GM12875 (cell line): ENCODE data around the gene NGF.

Source experiments
- H3K4me3 ChIP-seq: one replicate; pipeline ENCODE4 v1.5.1; 2011; ENCODE audit warnings: low read depth, low read length, control low read depth
- TF ChIP-seq, protein P1 (sequence below): IDR thresholded peaks from 2 replicates; pipeline ENCODE4 v1.5.1; 2011; ENCODE audit warnings: low read depth, mild to moderate bottlenecking, control low read depth, inconsistent platforms, low read length, moderate library complexity, borderline replicate concordance; ENCODE audit not compliant: insufficient read depth

Gene NGF

GRCh38 chr1:115283249-115283648, 54.8 kb downstream of the NGF start:
- no peak overlapping the region for H3K4me3 ChIP-seq
- TF ChIP-seq, protein P1, sequence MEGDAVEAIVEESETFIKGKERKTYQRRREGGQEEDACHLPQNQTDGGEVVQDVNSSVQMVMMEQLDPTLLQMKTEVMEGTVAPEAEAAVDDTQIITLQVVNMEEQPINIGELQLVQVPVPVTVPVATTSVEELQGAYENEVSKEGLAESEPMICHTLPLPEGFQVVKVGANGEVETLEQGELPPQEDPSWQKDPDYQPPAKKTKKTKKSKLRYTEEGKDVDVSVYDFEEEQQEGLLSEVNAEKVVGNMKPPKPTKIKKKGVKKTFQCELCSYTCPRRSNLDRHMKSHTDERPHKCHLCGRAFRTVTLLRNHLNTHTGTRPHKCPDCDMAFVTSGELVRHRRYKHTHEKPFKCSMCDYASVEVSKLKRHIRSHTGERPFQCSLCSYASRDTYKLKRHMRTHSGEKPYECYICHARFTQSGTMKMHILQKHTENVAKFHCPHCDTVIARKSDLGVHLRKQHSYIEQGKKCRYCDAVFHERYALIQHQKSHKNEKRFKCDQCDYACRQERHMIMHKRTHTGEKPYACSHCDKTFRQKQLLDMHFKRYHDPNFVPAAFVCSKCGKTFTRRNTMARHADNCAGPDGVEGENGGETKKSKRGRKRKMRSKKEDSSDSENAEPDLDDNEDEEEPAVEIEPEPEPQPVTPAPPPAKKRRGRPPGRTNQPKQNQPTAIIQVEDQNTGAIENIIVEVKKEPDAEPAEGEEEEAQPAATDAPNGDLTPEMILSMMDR: no peak

GRCh38 chr1:115282807-115283208, 55.2 kb downstream of the NGF start:
- TF ChIP-seq, protein P1: no peak
- no peak overlapping the region for H3K4me3 ChIP-seq

DNA sequence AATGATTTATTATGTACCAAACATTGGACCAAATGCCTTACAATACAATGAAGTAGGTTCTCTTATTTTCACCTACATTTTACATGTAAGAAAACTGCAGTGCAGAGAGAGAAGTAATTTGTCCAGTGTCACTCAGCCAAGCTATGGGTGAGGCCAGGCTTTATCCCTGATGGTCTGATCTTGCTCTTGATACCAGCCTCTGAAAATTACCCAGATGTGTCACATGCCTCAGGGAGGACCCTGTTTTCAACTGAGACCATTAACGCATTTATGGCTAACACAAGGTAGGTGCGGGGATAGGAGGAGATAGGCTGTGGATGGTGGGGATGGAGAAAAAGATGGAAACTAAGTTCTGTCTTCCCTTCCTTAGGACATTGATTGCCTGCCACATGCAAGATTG, 56.9 kb downstream of the NGF start:
- no peak overlapping the region for H3K4me3 ChIP-seq
- TF ChIP-seq, protein P1: no peak

DNA sequence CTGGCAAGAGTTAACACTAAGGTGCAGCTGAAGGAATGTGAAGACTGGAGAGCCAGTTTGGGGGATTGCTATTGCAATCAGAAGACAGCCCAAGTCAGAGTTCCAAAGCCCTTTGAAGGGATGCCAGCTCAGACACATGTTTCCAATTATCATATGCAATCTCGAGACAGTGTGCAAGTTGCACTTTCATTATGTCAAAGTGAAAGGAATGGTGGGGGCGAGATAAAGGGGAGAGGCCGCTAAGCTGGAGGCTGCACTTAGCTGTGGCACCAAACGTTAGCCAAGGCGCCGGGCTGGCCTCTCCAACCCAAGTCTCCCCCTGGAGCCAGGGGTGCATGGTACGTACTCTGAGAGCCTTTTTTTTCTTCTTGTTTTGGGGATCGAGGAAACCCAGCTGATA, 58.0 kb downstream of the NGF start:
- TF ChIP-seq, protein P1: no peak
- H3K4me3 ChIP-seq: no peak overlapping the region

GRCh38 chr1:115278211-115278610, 59.8 kb downstream of the NGF start:
- TF ChIP-seq, protein P1: no peak
- no peak overlapping the region for H3K4me3 ChIP-seq

- H3K4me3 ChIP-seq: no peak overlapping the region
- TF ChIP-seq, protein P1: no peak
Measured at GRCh38 chr1:115277276-115277675, 60.8 kb downstream of the NGF start.

DNA sequence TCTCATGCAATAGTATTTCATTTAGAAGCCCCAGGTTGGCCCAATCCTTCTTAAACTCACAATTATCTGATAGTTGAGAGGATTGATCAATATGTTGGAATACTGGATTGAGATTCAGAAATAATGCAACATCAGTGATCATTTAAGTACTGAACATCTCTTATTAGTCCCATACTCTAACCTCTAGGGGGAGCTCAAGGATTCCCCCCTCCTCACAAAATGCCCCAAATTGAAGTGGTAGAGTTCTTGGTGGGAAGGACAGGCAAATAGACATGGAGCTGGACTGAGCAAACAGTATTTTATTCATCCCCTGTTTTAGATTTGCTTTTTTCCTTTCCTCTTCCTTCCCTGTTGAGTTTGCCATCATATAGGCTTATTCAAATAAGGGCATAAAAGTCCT, 62.8 kb downstream of the NGF start:
- no peak overlapping the region for H3K4me3 ChIP-seq
- TF ChIP-seq, protein P1: peak; percentile 47; the same call in 1 of the 2 replicates
